HT1080 (cell line): ENCODE results near the gene DEDD2. TPM values are rescaled to one million over a fixed set of nuclear protein-coding genes. Genes with fewer than 3 reads are reported as not detected.

Experiments
- DNase-seq: peaks from one replicate; pipeline ENCODE4 v3.0.0-alpha.2; 2015; ENCODE audit warnings: low read depth
- total RNA-seq: library from RNA; depleted of rRNA; stranded (reverse); fragments of >200 nt; shearing (Covaris generic); gene quantifications from 2 replicates; pipeline ENCODE4 v1.2.3, GENCODE V29; 2014

DEDD2 gene
- total RNA-seq, 1 experiment from 2014 or later = 38.2 TPM

DNA sequence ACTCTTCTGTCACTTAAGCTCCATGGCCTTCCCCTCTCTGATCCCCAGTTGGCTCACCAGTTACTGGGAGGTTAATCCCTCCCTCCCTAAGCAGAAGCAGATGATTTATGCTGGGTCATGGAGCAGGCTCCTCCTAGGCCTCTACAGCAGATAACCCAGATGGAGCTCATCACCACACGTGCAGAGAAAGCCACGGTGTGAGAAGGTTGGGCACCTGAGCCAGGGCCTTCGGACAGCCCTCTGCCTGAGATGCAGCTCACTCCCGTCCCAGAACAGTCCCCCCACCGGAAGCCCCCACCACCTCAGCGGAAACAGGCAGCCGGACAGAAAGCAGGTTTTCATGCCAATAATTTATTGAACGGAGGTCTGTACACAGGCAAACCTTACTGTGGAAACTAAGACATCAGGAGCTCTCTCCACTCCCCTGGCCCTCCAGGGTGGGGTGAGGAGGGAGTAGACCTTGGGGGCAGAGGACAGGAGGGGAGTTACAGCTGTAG lies 12.4 kb upstream of the DEDD2 start:
- no peak for DNase-seq

DNA sequence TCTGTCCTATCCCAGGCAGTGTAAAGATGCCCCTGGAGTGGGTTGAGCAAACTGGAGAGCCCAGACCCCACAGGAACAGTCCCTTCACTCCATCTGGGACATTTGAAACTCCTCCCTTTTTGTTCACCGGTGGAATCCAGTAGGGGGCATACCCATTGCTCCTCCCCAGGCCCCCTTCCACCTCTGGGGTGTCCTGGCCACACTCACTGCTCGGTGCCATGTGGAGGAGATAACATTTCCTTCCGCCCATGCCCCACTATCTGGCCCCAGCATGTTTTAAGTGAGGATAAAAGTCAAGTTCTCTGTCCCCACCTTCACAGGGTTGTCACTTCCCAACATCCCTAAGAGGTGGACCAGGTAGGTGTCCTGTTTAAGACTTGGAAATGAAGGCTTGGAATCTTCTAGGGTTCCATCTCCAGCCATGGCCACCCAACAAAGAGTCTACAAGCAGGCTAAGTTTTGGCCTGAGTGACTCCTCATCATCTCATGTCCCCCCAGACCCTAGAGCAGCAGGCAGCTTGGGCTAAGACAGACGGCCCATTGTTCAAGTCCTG lies 11.9 kb upstream of the DEDD2 start:
- DNase-seq = no peak

DNA sequence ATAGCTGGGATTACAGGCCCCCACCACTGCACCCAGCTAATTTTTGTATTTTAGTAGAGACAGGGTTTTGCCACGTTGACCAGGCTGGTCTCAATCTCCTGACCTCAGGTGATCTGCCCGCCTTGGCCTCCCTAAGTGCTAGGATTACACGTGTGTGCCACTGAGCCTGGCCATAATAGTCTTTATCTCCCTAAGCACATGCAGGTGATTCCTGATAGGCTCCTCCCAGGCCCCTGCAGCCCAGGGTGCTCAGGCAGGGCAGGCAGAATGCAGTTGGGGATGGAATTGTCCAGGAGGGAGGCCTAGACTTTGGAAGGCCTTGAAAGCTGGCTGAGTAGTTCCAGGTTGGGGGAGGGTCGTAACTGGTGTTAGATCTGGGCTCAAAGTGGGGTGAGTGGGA lies 11.2 kb upstream of the DEDD2 start:
- DNase-seq = no peak

DNA sequence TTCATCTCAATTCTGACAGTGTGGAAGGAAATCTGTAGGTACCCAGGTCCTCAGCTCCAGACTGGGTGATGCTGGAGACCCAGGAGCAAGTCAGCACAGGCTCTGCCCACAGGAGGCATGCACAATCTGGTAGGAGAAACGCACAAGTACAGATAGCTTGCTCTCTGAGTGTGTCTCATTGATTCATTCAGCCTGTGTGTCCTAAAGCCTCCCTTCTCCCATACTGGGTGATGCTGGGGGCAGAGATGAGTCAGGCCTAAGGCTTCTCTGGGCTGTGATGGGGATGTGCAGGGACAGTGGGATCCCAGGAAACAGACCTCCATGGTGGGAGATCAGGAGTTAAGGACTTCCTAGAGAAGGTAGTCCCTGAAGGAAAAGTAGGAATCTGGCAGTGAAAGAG lies 9.4 kb upstream of the DEDD2 start:
- DNase-seq = no peak

DNA sequence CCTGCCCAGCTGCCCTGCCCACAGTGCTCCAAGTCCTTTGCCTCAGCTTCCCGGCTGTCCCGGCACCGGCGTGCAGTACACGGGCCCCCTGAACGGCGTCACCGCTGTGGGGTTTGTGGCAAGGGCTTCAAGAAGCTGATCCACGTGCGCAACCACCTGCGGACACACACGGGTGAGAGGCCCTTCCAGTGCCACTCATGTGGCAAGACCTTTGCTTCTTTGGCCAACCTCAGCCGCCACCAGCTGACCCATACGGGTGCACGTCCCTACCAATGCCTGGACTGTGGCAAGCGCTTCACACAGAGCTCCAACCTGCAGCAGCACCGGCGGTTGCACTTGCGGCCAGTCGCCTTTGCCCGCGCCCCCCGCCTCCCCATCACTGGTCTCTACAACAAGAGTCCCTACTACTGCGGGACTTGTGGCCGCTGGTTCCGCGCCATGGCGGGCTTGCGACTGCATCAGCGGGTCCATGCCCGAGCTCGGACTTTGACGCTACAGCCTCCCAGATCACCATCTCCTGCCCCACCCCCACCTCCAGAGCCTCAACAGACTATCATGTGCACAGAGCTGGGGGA lies 8.3 kb upstream of the DEDD2 start:
- DNase-seq = no peak

DNA sequence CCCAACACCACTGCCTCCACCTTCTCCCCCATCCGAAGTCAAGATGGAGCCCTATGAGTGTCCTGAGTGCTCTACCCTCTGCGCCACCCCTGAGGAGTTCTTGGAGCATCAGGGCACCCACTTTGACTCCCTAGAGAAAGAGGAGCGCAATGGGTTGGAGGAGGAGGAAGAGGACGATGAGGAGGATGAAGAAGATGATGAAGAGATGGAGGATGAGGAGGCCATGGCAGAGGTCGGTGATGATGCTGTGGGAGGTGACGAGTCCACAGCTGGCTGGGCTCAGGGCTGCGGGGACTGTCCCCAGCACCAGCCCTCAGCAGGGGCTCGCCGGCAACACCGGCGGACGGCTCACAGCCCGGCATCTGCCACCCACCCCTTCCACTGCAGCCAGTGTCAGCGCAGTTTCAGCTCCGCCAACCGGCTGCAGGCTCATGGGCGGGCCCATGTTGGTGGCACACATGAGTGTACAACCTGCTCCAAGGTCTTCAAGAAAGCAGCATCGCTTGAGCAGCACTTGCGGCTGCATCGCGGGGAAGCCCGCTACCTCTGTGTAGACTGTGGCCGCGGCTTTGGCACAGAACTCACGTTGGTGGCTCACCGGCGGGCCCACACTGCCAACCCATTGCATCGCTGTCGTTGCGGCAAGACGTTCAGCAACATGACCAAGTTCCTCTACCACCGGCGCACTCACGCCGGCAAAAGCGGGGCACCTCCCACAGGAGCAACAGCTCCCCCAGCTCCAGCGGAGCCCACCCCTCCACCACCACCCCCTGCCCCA lies 7.7 kb upstream of the DEDD2 start:
- DNase-seq = no peak

DNA sequence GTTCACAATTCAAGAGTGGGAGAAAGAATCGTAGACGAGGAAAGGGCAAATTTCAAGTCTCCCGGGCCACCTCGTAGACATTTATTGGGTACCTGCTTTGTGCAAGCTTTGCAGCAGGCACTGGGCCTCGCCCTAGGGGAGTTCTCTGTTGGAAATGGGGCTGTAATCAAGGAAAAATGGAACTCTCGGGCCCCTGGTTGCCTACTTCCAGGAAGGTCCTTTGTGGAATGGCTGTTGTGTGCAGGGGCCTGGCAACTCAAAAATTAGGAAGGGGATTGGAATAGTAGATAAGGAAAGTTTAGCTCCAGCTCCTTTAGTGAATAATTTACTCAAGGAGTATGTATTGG lies 3.2 kb upstream of the DEDD2 start:
- DNase-seq = no peak

DNA sequence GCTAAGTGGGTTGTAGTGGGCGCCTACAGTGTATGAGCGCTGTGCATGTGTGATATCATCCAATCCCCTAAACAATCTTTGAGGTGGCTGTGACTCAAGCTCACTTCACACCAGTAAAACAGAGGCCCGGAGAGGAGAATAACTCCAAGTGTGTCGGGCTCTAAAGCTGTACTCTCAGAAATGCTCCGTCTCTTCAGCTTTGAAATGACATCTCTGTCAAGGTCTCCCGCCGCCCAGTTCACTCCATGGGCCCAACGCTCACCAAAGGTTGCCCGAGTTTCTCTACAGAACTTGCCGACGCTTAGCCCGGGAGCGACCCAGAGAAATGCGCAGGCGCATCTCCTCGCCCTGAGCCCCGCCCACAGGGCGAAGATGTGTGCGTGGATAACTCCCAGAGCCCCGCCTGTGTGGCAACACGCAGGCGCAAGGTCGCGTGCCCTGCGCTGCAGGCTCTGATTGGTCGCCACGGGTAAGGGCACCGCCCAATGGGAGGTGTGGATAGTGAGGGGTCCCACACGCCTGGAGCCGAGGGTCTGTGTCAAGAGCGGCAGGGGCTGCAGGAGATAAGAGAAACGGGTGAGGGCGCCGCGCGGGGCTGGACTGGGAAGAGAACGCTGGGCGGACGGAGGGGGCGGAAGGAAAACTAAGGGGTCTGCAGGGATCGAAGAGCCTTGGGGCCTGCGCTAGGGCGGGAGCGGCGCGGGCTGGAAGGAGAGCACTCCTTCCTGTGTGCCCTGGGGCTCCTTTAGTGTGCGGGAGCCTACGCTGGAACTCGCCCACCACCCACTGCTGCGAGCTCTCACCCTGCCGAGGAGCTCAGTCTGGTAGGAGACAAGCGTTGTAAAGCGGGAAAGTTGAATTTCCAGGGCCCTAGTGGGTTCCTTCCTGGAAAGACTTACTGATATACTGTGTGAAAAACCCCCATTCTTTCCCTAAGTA lies 2.6 kb upstream of the DEDD2 start, which contains the start of gene ZNF526:
Gene ZNF526, plus strand, starts transcription at position 501 of the 939 bp plus-strand sequence. CDS start 4,092 bp downstream, outside the sequence.
- peak; percentile 97 for DNase-seq

DNA sequence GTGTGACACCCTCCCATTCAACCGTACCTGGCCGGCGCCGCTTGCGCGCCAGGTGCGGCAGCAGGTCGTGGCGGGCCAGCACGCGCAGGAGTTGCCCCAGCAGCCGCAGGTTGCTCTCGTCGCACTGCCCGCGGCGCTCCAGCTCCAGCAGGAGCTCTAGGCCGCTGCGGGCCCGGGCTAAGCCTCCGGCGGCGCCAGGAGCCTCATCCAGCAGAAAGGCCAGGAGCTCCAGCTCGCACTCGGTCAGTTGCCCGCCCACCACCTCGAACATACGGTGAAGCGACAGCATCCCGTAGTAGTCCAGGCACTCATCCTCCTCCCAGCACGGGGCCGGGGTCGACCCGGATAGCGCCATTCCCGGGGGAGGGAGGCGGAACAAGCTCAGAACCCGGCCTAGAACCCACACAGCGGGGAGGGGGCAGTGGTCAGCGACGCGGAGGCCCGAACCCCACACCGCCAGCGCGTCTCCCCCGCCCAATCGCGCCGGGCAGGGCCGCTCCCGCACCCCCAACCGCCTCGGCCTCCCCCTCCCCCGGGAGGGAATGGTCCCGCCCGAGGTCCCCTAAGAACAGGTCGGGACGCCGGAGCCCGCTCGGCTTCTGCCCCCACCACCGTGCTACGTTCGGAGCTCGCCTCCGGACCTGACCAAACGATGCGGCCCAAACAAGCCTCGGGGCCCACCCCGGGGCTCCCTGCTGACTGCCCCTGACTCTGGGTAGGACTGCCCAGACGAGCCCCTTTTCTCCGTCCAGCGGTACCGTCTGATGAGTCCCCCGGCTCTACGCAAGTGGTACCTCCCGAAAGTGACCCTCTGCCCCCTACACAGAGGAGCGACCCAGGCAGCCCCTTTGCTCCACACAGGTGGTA lies 591 bp downstream of the DEDD2 start:
- DNase-seq = no peak

DNA sequence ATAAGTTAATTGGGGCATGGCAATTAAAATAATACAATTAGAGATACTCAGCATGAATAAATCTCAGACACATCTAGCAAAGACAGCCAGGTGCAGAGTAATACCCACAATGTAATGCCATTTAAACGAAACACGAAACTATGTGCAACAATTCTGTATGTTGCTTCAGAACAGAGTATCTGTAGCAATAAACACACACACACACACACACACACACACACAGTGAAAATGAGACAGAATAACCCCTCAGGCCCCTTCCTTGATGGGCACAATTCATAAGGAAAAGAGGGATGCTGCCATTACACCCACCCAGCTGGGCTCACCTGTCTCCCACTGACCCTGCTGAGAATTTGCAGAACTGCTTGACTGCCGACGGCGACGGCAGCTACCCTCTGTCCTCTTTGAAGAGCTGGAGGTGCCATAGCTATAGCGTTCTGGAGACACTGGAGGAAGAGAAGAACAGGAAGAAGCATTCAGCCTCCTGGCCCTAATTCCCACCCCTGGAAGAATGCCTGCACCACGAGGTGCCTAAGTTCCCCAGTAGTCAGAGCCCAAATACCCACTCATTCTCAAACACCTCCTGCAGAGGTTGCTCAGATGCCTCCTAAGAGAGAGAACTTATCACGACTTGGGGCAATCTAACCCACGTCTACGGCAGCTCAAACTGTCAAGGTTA lies 2.5 kb downstream of the DEDD2 start:
- no peak for DNase-seq

DNA sequence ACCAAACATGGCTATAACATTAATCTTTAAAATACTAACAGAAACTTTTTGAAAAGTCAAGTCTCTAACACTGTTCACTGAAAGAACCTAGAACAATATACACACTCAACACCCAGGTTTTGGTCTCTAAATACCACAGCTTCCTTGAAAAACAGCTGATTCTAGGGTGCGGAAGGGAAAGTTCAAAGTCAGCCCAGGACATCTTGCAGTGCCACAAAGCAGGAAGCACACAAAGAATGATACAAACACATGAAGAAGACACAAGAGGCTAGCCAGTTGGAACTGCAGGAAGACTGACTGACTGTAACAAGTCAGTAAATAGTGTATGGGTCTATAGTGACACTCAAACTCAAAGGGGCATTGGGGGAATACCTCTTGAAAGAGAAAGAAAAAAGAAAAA lies 4.6 kb downstream of the DEDD2 start:
- DNase-seq = no peak

DNA sequence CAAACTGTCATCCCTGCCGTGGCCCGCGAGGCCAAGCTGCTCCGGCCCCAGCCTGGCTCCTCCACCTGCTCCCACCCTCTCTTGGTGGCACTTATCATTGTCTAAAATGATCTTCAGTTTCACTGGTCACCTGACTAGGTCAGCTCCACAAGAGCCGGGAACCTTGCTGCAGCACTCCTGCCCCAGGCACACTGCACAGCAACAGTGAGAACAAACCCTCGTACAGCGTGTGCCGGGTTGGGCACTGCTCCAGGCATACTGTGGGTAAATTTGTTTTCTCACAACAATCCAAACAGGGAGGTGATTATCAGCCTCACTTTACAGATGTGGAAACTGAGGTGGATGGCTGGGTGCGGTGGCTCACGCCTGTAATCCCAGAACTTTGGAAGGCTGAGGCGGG lies 8.9 kb downstream of the DEDD2 start:
- DNase-seq = no peak

DNA sequence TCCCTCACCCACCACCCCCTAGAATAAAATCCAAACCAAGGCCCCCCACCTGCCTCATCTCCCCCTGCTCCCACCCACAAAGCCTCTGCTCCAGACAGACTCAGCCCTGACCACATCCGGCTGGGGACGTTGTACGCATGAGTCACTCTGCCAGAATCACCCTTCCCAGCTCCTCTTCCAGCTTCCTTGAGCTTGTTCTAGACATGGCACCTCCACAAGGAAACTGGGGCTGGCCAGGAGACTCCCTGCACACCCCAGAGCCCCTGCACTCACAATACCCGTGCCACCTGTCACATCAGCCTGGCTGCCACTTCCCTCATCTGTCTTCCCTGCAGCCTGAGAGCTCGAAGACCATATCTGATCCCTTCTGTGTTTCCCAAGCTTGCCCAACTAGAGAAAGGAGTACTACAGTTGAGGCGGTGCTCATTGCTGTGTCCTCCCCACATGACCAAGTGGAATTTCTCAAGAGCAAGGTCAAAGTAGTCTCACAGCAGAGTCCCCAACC lies 9.7 kb downstream of the DEDD2 start:
- peak; percentile 95 for DNase-seq

DNA sequence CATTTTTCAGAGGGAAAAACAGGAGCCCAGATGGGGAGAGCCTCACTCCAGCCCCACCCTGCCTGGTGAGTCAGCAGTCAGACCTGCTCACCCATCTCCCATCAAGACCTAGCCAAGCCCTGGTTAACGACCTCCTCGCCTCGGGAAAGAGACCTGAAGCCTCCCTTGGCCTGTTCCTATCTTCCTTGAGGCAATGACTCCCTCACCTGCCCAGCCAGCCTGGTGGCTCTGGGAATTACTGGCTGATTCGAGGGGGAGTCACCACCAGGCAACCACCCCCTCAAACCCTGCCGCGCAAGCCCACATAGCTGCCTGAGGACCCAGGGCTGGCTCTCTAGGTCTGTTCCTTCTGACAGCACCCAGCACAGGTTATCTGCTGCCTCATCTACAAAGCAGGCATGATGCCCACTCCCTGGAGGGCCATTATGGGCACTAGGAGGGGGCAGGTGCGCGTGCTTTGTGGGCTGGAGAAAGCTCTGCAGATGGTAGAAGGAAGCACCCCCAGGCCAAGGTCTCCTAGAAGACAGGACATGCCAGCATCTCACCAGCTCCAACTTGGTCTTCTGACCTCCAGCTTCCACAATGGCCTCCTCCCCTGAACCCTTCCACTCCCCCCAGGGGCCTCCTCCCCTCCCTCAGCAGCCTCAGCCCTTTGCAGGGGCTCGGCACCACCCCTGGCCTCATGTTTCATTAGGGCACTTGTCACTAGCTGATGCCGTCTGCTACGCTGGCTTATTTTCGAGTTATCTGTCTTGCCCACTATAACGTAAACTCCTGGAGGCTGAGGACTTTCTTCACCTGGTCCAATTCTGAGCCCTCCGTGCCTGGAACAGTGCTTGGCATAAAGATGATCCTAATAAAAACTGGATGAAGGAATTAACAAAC lies 10.4 kb downstream of the DEDD2 start:
- DNase-seq = peak; percentile 81

DNA sequence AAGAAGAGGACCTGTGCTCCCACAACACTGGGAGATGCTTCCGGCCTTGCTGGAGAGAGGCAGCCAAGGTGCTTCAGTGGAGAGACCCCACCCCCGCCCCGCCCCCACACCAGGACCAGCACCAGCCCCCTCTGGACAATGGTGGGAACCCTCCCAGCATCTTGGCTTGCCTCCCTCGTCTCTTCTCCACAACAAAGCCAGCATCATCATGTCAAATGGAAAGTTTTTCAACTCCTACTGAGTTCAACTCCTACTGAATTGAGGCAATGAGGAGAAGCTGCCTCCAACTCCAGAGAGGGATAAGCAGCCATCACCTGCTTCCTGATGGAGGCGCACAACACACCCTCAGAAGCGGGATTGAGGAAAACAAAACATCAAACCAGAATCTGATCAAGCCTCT lies 12.8 kb downstream of the DEDD2 start:
- DNase-seq = no peak

DNA sequence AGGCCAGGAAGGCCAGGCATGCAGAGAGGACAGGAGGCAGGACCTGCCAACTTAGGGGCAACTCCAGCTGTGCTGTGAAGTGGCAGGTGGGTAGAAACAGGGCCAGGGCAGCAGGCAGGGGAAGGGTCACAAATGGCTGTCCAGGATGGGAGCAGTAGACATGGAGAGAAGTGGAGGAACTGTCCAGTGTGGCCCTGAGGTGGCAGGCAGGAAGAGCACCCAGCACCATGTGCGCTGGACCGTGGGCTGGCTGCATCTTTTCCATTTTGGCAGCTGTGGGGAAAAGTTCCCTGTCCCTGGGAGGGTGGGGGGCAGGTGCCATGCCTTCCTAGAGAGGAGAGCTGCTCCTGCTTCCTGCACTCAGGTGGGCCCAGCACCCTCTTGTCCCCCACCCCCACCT lies 13.8 kb downstream of the DEDD2 start:
- no peak for DNase-seq

DNA sequence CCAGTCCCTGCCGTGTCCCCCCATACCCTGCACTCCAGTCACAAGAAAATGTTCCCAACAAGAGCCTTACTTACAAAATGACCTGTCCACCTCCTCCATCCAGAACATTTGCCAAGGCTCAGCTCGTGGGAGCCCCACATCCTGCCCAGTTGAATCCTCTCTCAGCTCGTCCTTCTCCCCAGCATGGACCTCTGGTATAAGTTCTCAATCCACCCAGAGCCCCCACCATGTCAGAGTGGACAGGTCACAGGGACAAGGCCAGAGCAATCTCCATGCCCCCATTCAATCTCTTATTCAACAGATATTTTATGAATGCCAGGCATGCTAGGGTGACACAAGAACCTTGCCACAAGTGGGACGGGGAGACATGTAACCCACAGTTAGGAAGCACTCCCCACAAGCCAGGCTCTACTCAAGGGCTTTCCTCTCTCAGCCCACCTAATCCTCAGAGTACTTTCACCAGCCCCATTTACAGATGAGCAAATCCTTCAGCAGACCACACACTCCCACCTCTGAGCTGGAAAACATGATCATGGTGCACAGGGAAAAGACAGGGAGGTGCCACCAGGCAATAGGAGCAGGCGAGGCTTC lies 15.1 kb downstream of the DEDD2 start:
- DNase-seq = no peak

DNA sequence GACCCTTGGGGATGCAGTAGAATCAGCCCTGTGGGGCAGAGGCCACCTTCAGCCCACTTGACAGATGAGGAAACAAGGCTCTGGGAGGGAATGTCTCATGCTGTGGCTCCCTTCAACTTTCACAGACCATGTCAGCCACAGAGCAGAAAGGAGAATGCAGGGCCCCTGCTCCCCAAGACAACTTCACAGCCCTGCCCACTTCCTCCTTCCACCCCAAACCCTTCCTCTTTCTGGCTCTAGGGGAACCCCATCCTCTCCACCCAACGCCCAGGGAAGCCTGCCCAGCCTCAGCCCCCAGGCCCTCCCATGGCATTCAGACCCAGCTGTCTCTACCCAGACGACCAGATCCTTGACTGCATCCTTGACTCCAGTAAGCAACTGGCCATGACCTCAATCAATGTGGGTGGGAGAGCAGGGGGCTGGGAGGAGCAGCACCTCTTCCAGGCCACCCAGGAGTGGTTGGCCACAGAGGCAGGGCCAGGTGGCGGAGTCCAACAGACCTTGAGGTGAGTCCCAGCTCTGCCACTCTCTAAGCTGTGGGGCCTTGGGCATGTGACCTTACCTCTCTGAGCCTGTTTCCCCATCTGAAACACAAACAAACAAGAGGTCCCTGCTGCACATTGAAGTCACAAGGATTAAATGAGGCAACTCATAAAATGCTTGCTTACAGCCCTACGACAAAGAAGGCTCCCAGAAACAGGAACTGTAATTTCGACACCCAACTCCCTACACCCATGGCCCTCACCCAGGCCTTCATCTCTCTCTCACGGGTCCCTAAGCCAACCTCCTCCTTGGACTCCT lies 15.8 kb downstream of the DEDD2 start:
- DNase-seq = no peak
